IMR-90 (cell line): ENCODE results near the gene MYO1C.

Source experiments
- CEBPB ChIP-seq: IDR thresholded peaks from 2 replicates; pipeline ENCODE4 v1.6.1; 2012; ENCODE audit warnings: low read depth, low read length, improper control_type of control experiment
- CHD1 ChIP-seq: IDR thresholded peaks from 2 replicates; pipeline ENCODE4 v1.6.1; 2012; ENCODE audit warnings: low read depth, low read length, improper control_type of control experiment
- FOS ChIP-seq: fragments of 150-350 bp; IDR thresholded peaks from 2 replicates; pipeline ENCODE4 v1.6.1; 2016; ENCODE audit warnings: low read depth, low read length
- MAZ ChIP-seq: IDR thresholded peaks from 2 replicates; pipeline ENCODE4 v1.6.1; 2012; ENCODE audit warnings: low read depth, mild to moderate bottlenecking, low read length, improper control_type of control experiment, moderate library complexity, borderline replicate concordance
- POLR2A ChIP-seq: IDR thresholded peaks from 2 replicates; pipeline ENCODE4 v1.6.1; 2012; ENCODE audit warnings: mild to moderate bottlenecking, low read depth, low read length
- RAD21 ChIP-seq: IDR thresholded peaks from 2 replicates; pipeline ENCODE4 v1.6.1; 2012; ENCODE audit warnings: low read length, improper control_type of control experiment
- SMC3 ChIP-seq: fragments of 150-350 bp; IDR thresholded peaks from 2 replicates; pipeline ENCODE4 v1.6.1; 2016; ENCODE audit warnings: low read depth, mild to moderate bottlenecking, antibody characterized with exemption, low read length, moderate library complexity
- TF ChIP-seq, protein P1 (sequence below): conservative IDR thresholded peaks from 2 replicates; pipeline ENCODE4 v1.5.1; 2012; ENCODE audit warnings: mild to moderate bottlenecking, low read depth, low read length, improper control_type of control experiment
- TF ChIP-seq, protein P2 (sequence below): fragments of 150-350 bp; IDR thresholded peaks from 2 replicates; pipeline ENCODE4 v1.6.1; 2016; ENCODE audit warnings: low read depth, mild to moderate bottlenecking, low read length, moderate library complexity, borderline replicate concordance

DNA sequence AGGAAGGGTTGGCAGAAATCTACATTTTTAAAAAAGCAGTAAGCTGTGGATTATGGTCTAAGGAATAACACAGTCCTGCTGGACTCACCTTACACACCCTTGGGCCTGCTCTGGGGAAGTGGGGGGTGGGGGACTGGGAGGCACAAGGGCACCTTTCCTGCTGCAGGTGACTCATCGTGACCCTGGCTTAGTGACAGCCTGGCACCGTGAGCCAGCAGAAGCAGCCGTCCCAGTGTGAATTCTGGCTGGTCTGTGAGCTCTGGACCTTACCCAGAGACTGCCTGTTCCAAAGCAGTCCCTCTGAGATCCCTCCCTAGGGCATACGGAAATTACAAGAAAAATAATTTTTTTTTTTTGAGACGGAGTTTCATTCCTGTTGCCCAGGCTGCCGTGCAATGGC is 32.3 kb downstream of the MYO1C start:
- TF ChIP-seq CEBPB (no peak), RAD21 (no peak), POLR2A (no peak), FOS (0 out of 2 replicates have a peak, but pooled peaks have one; percentile 14), MAZ (no peak), SMC3 (no peak), CHD1 (no peak)
- TF ChIP-seq, protein P1, sequence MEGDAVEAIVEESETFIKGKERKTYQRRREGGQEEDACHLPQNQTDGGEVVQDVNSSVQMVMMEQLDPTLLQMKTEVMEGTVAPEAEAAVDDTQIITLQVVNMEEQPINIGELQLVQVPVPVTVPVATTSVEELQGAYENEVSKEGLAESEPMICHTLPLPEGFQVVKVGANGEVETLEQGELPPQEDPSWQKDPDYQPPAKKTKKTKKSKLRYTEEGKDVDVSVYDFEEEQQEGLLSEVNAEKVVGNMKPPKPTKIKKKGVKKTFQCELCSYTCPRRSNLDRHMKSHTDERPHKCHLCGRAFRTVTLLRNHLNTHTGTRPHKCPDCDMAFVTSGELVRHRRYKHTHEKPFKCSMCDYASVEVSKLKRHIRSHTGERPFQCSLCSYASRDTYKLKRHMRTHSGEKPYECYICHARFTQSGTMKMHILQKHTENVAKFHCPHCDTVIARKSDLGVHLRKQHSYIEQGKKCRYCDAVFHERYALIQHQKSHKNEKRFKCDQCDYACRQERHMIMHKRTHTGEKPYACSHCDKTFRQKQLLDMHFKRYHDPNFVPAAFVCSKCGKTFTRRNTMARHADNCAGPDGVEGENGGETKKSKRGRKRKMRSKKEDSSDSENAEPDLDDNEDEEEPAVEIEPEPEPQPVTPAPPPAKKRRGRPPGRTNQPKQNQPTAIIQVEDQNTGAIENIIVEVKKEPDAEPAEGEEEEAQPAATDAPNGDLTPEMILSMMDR = no peak
- TF ChIP-seq, protein P2, sequence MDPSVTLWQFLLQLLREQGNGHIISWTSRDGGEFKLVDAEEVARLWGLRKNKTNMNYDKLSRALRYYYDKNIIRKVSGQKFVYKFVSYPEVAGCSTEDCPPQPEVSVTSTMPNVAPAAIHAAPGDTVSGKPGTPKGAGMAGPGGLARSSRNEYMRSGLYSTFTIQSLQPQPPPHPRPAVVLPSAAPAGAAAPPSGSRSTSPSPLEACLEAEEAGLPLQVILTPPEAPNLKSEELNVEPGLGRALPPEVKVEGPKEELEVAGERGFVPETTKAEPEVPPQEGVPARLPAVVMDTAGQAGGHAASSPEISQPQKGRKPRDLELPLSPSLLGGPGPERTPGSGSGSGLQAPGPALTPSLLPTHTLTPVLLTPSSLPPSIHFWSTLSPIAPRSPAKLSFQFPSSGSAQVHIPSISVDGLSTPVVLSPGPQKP = no peak
